ENCODE measurements around the gene ZNF318. TPM values are rescaled to one million over a fixed set of nuclear protein-coding genes. Genes with fewer than 3 reads are reported as not detected.
A peak's percentile ranks its signal among the peaks of the same experiment; 100 is the strongest.

ZNF318 gene
- total and polyA plus RNA-seq, 5 donors, result 4.6 to 14.0 (median 11.4) TPM

DNA sequence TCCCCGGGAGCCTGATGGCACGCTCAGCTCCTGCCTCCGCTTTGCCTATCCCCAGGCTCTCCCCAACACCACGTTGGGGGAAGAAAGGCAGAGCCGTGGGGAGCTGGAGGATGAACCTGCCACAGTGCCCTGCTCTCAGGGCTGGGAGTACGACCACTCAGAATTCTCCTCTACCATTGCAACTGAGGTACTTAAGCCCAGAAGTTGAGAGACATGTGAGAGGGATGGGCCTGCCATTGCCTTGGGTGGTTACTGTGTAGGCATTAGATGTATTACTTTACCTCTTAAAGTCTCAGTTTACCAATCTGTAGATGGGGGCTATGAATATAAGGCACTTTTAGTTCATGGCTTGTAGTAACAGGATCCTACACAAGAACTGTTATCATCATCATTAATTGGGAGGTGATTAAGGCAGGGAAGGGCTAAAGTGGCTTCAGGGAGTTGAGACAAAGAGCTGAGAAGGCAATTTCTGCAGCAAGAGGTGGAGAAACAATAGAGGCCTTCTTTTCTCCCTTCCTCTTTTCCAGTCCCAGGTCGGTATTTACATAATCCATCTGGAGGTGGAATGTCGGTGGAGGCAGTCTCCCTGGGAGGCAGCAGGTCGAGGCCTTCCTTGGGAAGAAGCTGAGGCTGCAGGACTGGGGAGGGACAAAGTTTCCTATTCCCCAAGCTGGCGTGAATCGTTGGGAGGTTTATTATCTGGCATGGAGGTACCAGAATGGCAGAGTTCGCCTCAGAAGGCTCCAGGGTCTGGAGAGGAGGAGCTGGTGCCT, 70.7 kb downstream of the ZNF318 start:
- Histone ChIP-seq H3K27ac (ENCODE audit: low read length) (no peak overlapping the region), H3K4me1 (ENCODE audit: control insufficient read depth, insufficient read depth, low read length) (no peaks in the 10 kb centered on the region), H3K4me3 (ENCODE audit: low read length) (no peak overlapping the region), H3K27me3 (ENCODE audit: control insufficient read depth, insufficient read depth) (no peaks in the 10 kb centered on the region), H3K9me3 (ENCODE audit: control insufficient read depth, low read length) (no peaks in the 10 kb centered on the region)
- intact Hi-C loops (cut with DNase I), result no loop called here
- ATAC-seq (no peak), DNase-seq (no peak)
- WGBS, result 73% methylated on average over 12 of the region's 12 CpGs

DNA sequence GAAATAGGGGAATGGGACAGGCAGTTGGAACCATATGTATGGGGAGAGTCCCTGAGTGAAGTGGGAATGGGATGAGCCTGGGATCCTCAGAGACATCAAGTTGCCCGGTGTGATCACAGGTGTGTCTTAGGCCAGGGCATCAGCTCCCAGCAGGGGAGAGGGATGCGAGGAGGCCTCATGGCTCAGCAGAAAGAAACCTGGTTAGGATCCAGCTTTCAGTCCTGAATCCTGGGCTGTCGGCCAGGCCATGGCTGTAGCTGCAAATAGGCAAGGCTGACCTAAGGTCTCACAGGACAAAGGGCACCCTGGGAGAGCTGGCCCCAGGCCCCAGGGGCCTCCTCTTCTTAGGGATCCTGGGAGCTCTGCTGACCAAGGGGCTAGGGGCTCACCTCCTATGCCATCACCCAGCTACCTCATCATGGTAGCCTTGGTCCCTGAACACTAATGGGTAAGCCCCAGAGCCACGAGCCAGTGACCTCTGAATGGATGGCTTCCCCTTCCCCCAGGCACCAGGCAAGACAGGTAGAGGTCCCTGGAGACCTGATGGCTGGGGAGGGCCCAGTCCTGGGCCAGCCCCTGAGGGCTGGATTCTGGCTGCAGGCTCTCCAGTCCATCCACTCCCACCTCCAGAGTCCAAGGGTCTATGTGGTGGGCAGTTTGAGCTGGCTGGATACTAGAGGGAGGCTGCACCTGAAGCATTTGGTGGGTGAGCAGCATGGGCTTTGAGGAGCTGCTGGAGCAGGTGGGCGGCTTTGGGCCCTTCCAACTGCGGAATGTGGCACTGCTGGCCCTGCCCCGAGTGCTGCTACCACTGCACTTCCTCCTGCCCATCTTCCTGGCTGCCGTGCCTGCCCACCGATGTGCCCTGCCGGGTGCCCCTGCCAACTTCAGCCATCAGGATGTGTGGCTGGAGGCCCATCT, 71.5 kb downstream of the ZNF318 start, which contains the start of gene SLC22A7:
Gene SLC22A7 (plus strand): TSS at position 617 of the 921 bp plus-strand sequence. CDS start 99 bp downstream, at position 716.
- Histone ChIP-seq H3K27ac (ENCODE audit: low read length) (no peak within 1 kb of the TSS), H3K4me3 (ENCODE audit: low read length) (no peak within 1 kb of the TSS), H3K4me1 (ENCODE audit: control insufficient read depth, insufficient read depth, low read length) (no peaks in the 10 kb centered on the region), H3K27me3 (ENCODE audit: control insufficient read depth, insufficient read depth) (no peaks in the 10 kb centered on the region), H3K9me3 (ENCODE audit: control insufficient read depth, low read length) (no peaks in the 10 kb centered on the region)
- DNase-seq (peak in 2 of 3 donors; percentile 66 to 74), ATAC-seq (peak; percentile 26 to 49)
- whole genome bisulfite sequencing, result 65% methylated on average over 10 of the region's 10 CpGs
- intact Hi-C loops (cut with DNase I), result no loop called here

DNA sequence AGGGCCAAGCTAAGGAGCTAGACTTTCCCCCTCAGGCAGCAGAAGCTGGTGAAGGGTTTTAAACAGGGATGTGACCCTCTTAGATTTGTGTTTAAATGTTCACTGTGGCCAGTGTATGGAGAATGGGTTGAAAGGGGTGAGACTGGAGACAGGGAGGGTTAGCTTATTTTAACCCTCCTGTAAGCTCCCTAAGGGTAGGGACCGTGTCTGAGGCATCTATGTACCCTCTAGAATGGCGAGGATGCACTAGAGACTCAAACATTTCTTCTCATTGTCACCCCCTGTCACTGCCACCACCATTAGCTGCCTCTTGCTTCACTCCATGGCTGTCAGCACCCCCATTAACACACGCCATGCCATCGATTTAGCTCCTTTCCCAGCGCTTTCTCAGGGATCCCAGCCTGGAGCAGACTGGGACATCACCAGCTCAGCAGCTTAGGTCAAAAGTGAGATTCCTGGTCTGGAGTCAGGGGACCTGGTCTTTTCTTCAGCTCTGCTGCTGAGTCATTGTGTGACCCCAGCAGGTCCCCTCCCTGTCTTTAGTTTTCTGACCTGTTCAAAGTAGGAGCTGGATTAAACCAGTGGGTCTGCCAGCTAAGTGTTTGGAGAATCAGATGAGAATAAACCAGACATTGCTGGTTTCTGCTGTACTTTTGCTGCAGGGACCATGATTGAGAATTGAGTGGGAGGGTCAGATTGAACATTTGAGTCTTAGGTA, 72.5 kb downstream of the ZNF318 start:
- WGBS, result 69% methylated on average over 5 of the region's 5 CpGs
- intact Hi-C loops (cut with DNase I), result no loop called here
- H3K27ac ChIP-seq (ENCODE audit: low read length), result no peak overlapping the region
- DNase-seq (no peak), ATAC-seq (no peak)
- H3K4me3 ChIP-seq (ENCODE audit: low read length), result no peak overlapping the region
- H3K27me3 ChIP-seq (ENCODE audit: control insufficient read depth, insufficient read depth), result no peaks in the 10 kb centered on the region
- H3K4me1 ChIP-seq (ENCODE audit: control insufficient read depth, insufficient read depth, low read length), result no peaks in the 10 kb centered on the region
- no peaks in the 10 kb centered on the region for H3K9me3 ChIP-seq (ENCODE audit: control insufficient read depth, low read length)

DNA sequence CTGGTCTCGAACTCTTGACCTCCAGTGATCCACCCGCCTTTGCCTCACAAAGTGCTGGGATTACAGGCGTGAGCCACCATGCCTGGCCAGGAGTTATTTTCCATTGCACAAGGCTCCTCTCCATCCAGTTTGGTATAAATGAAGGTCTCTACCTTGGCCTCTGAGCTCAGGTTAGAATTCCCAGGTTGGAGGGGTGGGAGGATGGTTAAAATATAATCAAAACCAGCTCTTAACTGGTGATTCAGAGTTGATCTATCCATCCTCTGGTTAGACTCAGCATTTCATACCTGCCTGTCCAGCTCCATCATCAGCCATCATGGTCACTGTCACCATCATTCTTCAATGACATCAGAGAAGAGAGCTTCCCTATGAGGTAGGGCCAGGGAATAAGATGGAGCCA, 74.0 kb downstream of the ZNF318 start:
- Histone ChIP-seq H3K27me3 (ENCODE audit: control insufficient read depth, insufficient read depth) (no peaks in the 10 kb centered on the region), H3K4me3 (ENCODE audit: low read length) (no peak overlapping the region), H3K27ac (ENCODE audit: low read length) (no peak overlapping the region), H3K9me3 (ENCODE audit: control insufficient read depth, low read length) (no peaks in the 10 kb centered on the region), H3K4me1 (ENCODE audit: control insufficient read depth, insufficient read depth, low read length) (no peaks in the 10 kb centered on the region)
- ATAC-seq, result no peak
- intact Hi-C loops (cut with DNase I), result no loop called here
- no peak for DNase-seq
- 84% methylated on average over 3 of the region's 3 CpGs for WGBS

DNA sequence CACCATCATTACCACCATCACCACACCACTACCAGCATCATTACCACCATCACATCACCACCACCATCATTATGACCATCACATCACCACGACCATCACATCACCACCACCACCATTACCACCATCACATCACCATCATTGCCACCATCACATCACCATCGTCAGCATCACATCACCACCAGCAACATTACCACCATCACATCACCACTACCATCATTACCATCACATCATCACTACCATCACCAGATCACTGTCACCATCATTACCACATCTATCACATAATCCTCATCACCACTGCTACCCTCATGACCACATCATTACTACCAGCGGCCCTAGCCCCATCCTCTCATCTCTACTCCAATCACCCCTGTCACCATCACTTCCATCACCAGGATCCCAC, 74.9 kb downstream of the ZNF318 start:
- WGBS, result 86% methylated on average over 3 of the region's 3 CpGs
- no peak overlapping the region for H3K4me3 ChIP-seq (ENCODE audit: low read length)
- H3K4me1 ChIP-seq (ENCODE audit: control insufficient read depth, insufficient read depth, low read length), result no peaks in the 10 kb centered on the region
- H3K27ac ChIP-seq (ENCODE audit: low read length), result no peak overlapping the region
- H3K9me3 ChIP-seq (ENCODE audit: control insufficient read depth, low read length), result no peaks in the 10 kb centered on the region
- intact Hi-C loops (cut with DNase I), result no loop called here
- H3K27me3 ChIP-seq (ENCODE audit: control insufficient read depth, insufficient read depth), result no peaks in the 10 kb centered on the region
- no peak for DNase-seq
- no peak for ATAC-seq

DNA sequence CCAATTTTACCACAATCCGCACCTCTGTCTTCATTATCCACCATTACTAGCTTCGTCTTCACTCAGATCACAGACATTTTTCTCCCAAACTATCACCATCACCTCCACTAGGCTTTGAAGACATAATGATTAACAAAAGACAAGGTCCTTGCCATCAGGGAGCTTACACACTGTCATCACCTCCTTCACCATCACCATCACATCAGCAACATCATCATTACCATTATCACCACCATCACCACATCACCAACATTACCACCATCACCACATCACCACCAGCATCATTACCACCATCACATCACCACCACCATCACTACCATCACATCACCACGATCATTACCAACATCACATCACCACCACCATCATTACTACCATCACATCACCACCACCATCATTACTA, 75.7 kb downstream of the ZNF318 start:
- Histone ChIP-seq H3K4me1 (ENCODE audit: control insufficient read depth, insufficient read depth, low read length) (no peaks in the 10 kb centered on the region), H3K4me3 (ENCODE audit: low read length) (no peak overlapping the region), H3K9me3 (ENCODE audit: control insufficient read depth, low read length) (no peaks in the 10 kb centered on the region), H3K27me3 (ENCODE audit: control insufficient read depth, insufficient read depth) (no peaks in the 10 kb centered on the region), H3K27ac (ENCODE audit: low read length) (no peak overlapping the region)
- DNase-seq (no peak), ATAC-seq (no peak)
- intact Hi-C loops (cut with DNase I), result no loop called here
- 95% methylated on average over 3 of the region's 3 CpGs for WGBS

DNA sequence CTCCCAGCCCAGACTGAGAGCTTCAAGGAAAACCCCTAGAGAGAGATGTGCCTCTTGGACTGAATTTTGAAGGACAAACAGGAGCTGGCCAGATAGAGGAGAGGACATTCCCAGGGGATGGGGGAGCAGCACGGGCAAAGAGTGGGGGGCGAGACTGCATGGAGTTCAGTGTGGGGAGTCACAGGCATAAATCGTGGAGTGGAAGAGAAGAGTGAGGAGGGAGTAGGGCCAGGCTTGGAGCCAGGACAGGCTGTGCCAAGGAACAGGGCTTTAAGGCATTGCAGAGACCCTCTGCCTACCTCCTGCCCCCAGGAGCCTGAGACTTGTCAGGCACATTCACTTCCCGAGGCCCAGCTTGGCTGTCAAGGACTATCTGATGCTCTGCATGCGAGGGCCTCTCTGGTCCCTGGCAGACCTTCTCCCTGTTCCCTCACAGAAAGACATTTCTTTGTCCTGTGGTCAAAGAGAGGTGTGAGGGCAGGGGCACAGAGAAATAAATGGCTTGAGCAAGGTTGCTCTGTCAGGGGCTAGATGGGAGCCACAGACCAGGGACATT, 76.6 kb downstream of the ZNF318 start:
- Histone ChIP-seq H3K4me3 (ENCODE audit: low read length) (no peak overlapping the region), H3K9me3 (ENCODE audit: control insufficient read depth, low read length) (no peaks in the 10 kb centered on the region), H3K27ac (ENCODE audit: low read length) (no peak overlapping the region), H3K27me3 (ENCODE audit: control insufficient read depth, insufficient read depth) (no peaks in the 10 kb centered on the region), H3K4me1 (ENCODE audit: control insufficient read depth, insufficient read depth, low read length) (no peaks in the 10 kb centered on the region)
- intact Hi-C loops (cut with DNase I), result no loop called here
- no peak for DNase-seq
- no peak for ATAC-seq
- 65% methylated on average over 5 of the region's 5 CpGs for WGBS

DNA sequence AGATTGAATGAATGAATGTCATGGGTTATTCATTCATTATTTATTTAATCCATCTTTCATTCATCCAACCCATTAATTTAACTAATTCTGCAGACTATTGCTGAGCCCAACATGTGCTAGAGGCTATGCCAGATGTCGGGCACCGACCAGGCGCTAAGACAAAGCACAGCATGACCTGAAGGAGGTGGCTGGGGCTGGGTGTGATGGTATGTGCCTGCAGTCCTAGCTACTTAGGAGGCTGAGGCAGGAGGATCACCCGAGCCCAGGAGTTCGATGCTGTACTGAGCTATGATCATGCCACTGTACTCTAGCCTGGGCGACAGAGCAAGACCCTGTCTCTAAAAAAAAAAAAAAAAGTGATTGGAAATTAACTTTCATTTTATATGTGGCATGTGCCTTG, 77.1 kb downstream of the ZNF318 start:
- no peak for ATAC-seq
- 91% methylated on average over 6 of the region's 6 CpGs for WGBS
- intact Hi-C loops (cut with DNase I), result no loop called here
- Histone ChIP-seq H3K9me3 (ENCODE audit: control insufficient read depth, low read length) (no peaks in the 10 kb centered on the region), H3K4me3 (ENCODE audit: low read length) (no peak overlapping the region), H3K4me1 (ENCODE audit: control insufficient read depth, insufficient read depth, low read length) (no peaks in the 10 kb centered on the region), H3K27ac (ENCODE audit: low read length) (no peak overlapping the region), H3K27me3 (ENCODE audit: control insufficient read depth, insufficient read depth) (no peaks in the 10 kb centered on the region)
- no peak for DNase-seq

DNA sequence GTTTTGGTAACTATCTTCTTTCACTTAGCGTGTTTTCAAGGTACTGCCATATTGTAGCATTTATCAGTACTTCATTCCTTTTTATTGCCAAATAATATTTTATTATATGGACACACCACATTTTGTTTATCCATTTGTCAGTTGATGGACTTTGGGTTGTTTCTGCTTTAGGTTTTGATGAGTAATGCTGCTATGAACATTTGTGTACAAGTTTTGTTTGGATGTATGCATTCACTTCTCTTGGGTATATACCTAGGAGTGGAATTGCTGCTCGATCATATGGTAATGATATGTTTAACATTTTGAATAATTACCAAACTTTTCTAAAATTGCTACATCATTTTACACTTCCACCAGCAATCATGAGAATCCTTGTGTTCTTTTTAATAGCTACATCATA, 77.7 kb downstream of the ZNF318 start:
- DNase-seq (no peak), ATAC-seq (no peak)
- 93% methylated on average over 2 of the region's 2 CpGs for WGBS
- Histone ChIP-seq H3K9me3 (ENCODE audit: control insufficient read depth, low read length) (no peaks in the 10 kb centered on the region), H3K4me1 (ENCODE audit: control insufficient read depth, insufficient read depth, low read length) (no peaks in the 10 kb centered on the region), H3K27ac (ENCODE audit: low read length) (no peak overlapping the region), H3K27me3 (ENCODE audit: control insufficient read depth, insufficient read depth) (no peaks in the 10 kb centered on the region), H3K4me3 (ENCODE audit: low read length) (no peak overlapping the region)
- intact Hi-C loops (cut with DNase I), result no loop called here

DNA sequence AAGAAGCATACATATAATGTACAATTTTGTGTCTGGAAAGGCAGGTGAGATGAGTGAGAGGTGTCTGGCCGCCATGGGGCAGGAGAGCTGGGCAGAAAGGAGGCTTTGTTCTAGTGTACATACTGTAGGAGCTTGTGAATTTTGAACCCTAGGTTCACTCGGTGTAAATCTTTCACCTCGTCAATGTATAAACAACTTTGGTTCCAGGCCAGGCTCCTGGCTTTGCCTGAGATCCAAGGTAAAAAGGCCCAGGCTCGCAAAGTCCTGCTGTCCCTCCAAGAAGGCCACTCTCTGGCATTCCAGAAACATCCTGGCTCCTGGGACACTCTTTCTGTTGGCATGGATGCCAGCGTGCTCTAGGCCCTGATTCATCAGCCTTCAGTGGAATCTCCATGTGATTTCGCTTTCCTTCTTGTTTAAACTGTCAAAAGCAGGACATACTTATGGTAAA, 78.5 kb downstream of the ZNF318 start:
- WGBS, result 89% methylated on average over 6 of the region's 6 CpGs
- intact Hi-C loops (cut with DNase I), result no loop called here
- ATAC-seq, result no peak

More for the DNA sequence above, 78.5 kb downstream of the ZNF318 start:
- Histone ChIP-seq H3K4me1 (ENCODE audit: control insufficient read depth, insufficient read depth, low read length) (no peaks in the 10 kb centered on the region), H3K4me3 (ENCODE audit: low read length) (no peak overlapping the region), H3K27ac (ENCODE audit: low read length) (no peak overlapping the region), H3K27me3 (ENCODE audit: control insufficient read depth, insufficient read depth) (no peaks in the 10 kb centered on the region), H3K9me3 (ENCODE audit: control insufficient read depth, low read length) (no peaks in the 10 kb centered on the region)
- no peak for DNase-seq

All from right cardiac atrium (tissue), 5 donors.